ENCODE results near the gene EPHA6.

Gene EPHA6

GRCh38 chr3:96813820-96814650 is at the start of gene EPHA6:
TSS of gene EPHA6 (plus strand) at chr3:96814594.
- H3K4me1 ChIP-seq (ENCODE audit: control insufficient read depth, insufficient read depth, low read length, unreplicated experiment) = peaks cover 2% of the 10 kb centered on the region
- H3K79me2 ChIP-seq (ENCODE audit: control insufficient read depth, insufficient read depth, low read length, unreplicated experiment) = no peaks in the 10 kb centered on the region
- H2AFZ ChIP-seq (ENCODE audit: low read length, unreplicated experiment) = peak within 1 kb of the TSS; percentile 80
- peak within 1 kb of the TSS; percentile 75 for H3K4me3 ChIP-seq (ENCODE audit: low read depth, low read length)
- H3K36me3 ChIP-seq (ENCODE audit: insufficient read depth, low read length) = no peaks in the 10 kb centered on the region
- H3K27ac ChIP-seq (ENCODE audit: low read depth, low read length) = no peak within 1 kb of the TSS
- peaks cover 66% of the 10 kb centered on the region for H3K27me3 ChIP-seq (ENCODE audit: insufficient read depth, low read length)

- no peak overlapping the region for H3K4me3 ChIP-seq (ENCODE audit: low read depth, low read length)
These were observed 37.6 kb upstream of the EPHA6 start for GRCh38 chr3:96776818-96777217.

GRCh38 chr3:96779810-96780209 is 34.6 kb upstream of the EPHA6 start:
- H3K36me3 ChIP-seq (ENCODE audit: insufficient read depth, low read length) = no peaks in the 10 kb centered on the region
- no peaks in the 10 kb centered on the region for H3K79me2 ChIP-seq (ENCODE audit: control insufficient read depth, insufficient read depth, low read length, unreplicated experiment)
- H2AFZ ChIP-seq (ENCODE audit: low read length, unreplicated experiment) = no peak overlapping the region
- no peak overlapping the region for H3K27ac ChIP-seq (ENCODE audit: low read depth, low read length)
- no peak overlapping the region for H3K4me3 ChIP-seq (ENCODE audit: low read depth, low read length)
- no peaks in the 10 kb centered on the region for H3K27me3 ChIP-seq (ENCODE audit: insufficient read depth, low read length)
- no peaks in the 10 kb centered on the region for H3K4me1 ChIP-seq (ENCODE audit: control insufficient read depth, insufficient read depth, low read length, unreplicated experiment)

More at GRCh38 chr3:96776818-96777217, 37.6 kb upstream of the EPHA6 start:
- H2AFZ ChIP-seq (ENCODE audit: low read length, unreplicated experiment) = no peak overlapping the region
- H3K4me1 ChIP-seq (ENCODE audit: control insufficient read depth, insufficient read depth, low read length, unreplicated experiment) = no peaks in the 10 kb centered on the region
- no peaks in the 10 kb centered on the region for H3K36me3 ChIP-seq (ENCODE audit: insufficient read depth, low read length)
- no peaks in the 10 kb centered on the region for H3K79me2 ChIP-seq (ENCODE audit: control insufficient read depth, insufficient read depth, low read length, unreplicated experiment)
- no peaks in the 10 kb centered on the region for H3K27me3 ChIP-seq (ENCODE audit: insufficient read depth, low read length)
- no peak overlapping the region for H3K27ac ChIP-seq (ENCODE audit: low read depth, low read length)

- Histone ChIP-seq H2AFZ (ENCODE audit: low read length, unreplicated experiment) (no peak overlapping the region), H3K27ac (ENCODE audit: low read depth, low read length) (no peak overlapping the region), H3K36me3 (ENCODE audit: insufficient read depth, low read length) (no peaks in the 10 kb centered on the region), H3K27me3 (ENCODE audit: insufficient read depth, low read length) (no peaks in the 10 kb centered on the region), H3K4me1 (ENCODE audit: control insufficient read depth, insufficient read depth, low read length, unreplicated experiment) (no peaks in the 10 kb centered on the region), H3K79me2 (ENCODE audit: control insufficient read depth, insufficient read depth, low read length, unreplicated experiment) (no peaks in the 10 kb centered on the region), H3K4me3 (ENCODE audit: low read depth, low read length) (no peak overlapping the region)
These were observed 18.3 kb upstream of the EPHA6 start for GRCh38 chr3:96796101-96796500.

- Histone ChIP-seq H3K36me3 (ENCODE audit: insufficient read depth, low read length) (no peaks in the 10 kb centered on the region), H3K79me2 (ENCODE audit: control insufficient read depth, insufficient read depth, low read length, unreplicated experiment) (no peaks in the 10 kb centered on the region), H3K4me3 (ENCODE audit: low read depth, low read length) (no peak overlapping the region), H3K4me1 (ENCODE audit: control insufficient read depth, insufficient read depth, low read length, unreplicated experiment) (no peaks in the 10 kb centered on the region), H3K27ac (ENCODE audit: low read depth, low read length) (no peak overlapping the region), H2AFZ (ENCODE audit: low read length, unreplicated experiment) (no peak overlapping the region), H3K27me3 (ENCODE audit: insufficient read depth, low read length) (peaks cover 5% of the 10 kb centered on the region; the same call in 1 of the 2 replicates)
These were observed 10.5 kb upstream of the EPHA6 start for GRCh38 chr3:96803870-96804269.

GRCh38 chr3:96806341-96806740 is 8.1 kb upstream of the EPHA6 start:
- no peak overlapping the region for H2AFZ ChIP-seq (ENCODE audit: low read length, unreplicated experiment)
- peaks cover 26% of the 10 kb centered on the region for H3K27me3 ChIP-seq (ENCODE audit: insufficient read depth, low read length)
- H3K27ac ChIP-seq (ENCODE audit: low read depth, low read length) = no peak overlapping the region
- H3K36me3 ChIP-seq (ENCODE audit: insufficient read depth, low read length) = no peaks in the 10 kb centered on the region
- H3K4me1 ChIP-seq (ENCODE audit: control insufficient read depth, insufficient read depth, low read length, unreplicated experiment) = no peaks in the 10 kb centered on the region
- no peaks in the 10 kb centered on the region for H3K79me2 ChIP-seq (ENCODE audit: control insufficient read depth, insufficient read depth, low read length, unreplicated experiment)
- H3K4me3 ChIP-seq (ENCODE audit: low read depth, low read length) = no peak overlapping the region

GRCh38 chr3:96813134-96813819 is 1.1 kb upstream of the EPHA6 start:
- H3K27me3 ChIP-seq (ENCODE audit: insufficient read depth, low read length) = peaks cover 70% of the 10 kb centered on the region
- H2AFZ ChIP-seq (ENCODE audit: low read length, unreplicated experiment) = peak overlapping the region; percentile 80
- H3K27ac ChIP-seq (ENCODE audit: low read depth, low read length) = no peak overlapping the region

GRCh38 chr3:96814651-96815567 is 515 bp downstream of the EPHA6 start:
- peaks cover 2% of the 10 kb centered on the region for H3K4me1 ChIP-seq (ENCODE audit: control insufficient read depth, insufficient read depth, low read length, unreplicated experiment)
- no peaks in the 10 kb centered on the region for H3K79me2 ChIP-seq (ENCODE audit: control insufficient read depth, insufficient read depth, low read length, unreplicated experiment)
- H2AFZ ChIP-seq (ENCODE audit: low read length, unreplicated experiment) = no peak overlapping the region
- no peaks in the 10 kb centered on the region for H3K36me3 ChIP-seq (ENCODE audit: insufficient read depth, low read length)
- no peak overlapping the region for H3K27ac ChIP-seq (ENCODE audit: low read depth, low read length)
- H3K4me3 ChIP-seq (ENCODE audit: low read depth, low read length) = no peak overlapping the region
- peaks cover 58% of the 10 kb centered on the region for H3K27me3 ChIP-seq (ENCODE audit: insufficient read depth, low read length)

More at GRCh38 chr3:96813134-96813819, 1.1 kb upstream of the EPHA6 start:
- no peaks in the 10 kb centered on the region for H3K79me2 ChIP-seq (ENCODE audit: control insufficient read depth, insufficient read depth, low read length, unreplicated experiment)
- H3K4me1 ChIP-seq (ENCODE audit: control insufficient read depth, insufficient read depth, low read length, unreplicated experiment) = peaks cover 2% of the 10 kb centered on the region
- H3K4me3 ChIP-seq (ENCODE audit: low read depth, low read length) = peak overlapping the region; percentile 75
- H3K36me3 ChIP-seq (ENCODE audit: insufficient read depth, low read length) = no peaks in the 10 kb centered on the region

GRCh38 chr3:96831175-96831574 is 16.8 kb downstream of the EPHA6 start:
- H3K79me2 ChIP-seq (ENCODE audit: control insufficient read depth, insufficient read depth, low read length, unreplicated experiment) = no peaks in the 10 kb centered on the region
- no peaks in the 10 kb centered on the region for H3K36me3 ChIP-seq (ENCODE audit: insufficient read depth, low read length)
- peaks cover 10% of the 10 kb centered on the region; the same call in 1 of the 2 replicates for H3K27me3 ChIP-seq (ENCODE audit: insufficient read depth, low read length)
- H3K27ac ChIP-seq (ENCODE audit: low read depth, low read length) = no peak overlapping the region
- no peak overlapping the region for H3K4me3 ChIP-seq (ENCODE audit: low read depth, low read length)
- H2AFZ ChIP-seq (ENCODE audit: low read length, unreplicated experiment) = no peak overlapping the region
- no peaks in the 10 kb centered on the region for H3K4me1 ChIP-seq (ENCODE audit: control insufficient read depth, insufficient read depth, low read length, unreplicated experiment)

GRCh38 chr3:96833301-96833700 is 18.9 kb downstream of the EPHA6 start:
- Histone ChIP-seq H3K4me3 (ENCODE audit: low read depth, low read length) (no peak overlapping the region), H3K36me3 (ENCODE audit: insufficient read depth, low read length) (no peaks in the 10 kb centered on the region), H3K79me2 (ENCODE audit: control insufficient read depth, insufficient read depth, low read length, unreplicated experiment) (no peaks in the 10 kb centered on the region), H3K4me1 (ENCODE audit: control insufficient read depth, insufficient read depth, low read length, unreplicated experiment) (no peaks in the 10 kb centered on the region), H2AFZ (ENCODE audit: low read length, unreplicated experiment) (no peak overlapping the region), H3K27me3 (ENCODE audit: insufficient read depth, low read length) (peaks cover 3% of the 10 kb centered on the region; the same call in 1 of the 2 replicates), H3K27ac (ENCODE audit: low read depth, low read length) (no peak overlapping the region)

All from ACC112 (cell line).